Measurements from ENCODE around the gene OR9Q1. TPM values are rescaled to one million over a fixed set of nuclear protein-coding genes. Genes with fewer than 3 reads are reported as not detected.

Gene OR9Q1
- total RNA-seq, 4 donors from 2014 or later: not detected

DNA sequence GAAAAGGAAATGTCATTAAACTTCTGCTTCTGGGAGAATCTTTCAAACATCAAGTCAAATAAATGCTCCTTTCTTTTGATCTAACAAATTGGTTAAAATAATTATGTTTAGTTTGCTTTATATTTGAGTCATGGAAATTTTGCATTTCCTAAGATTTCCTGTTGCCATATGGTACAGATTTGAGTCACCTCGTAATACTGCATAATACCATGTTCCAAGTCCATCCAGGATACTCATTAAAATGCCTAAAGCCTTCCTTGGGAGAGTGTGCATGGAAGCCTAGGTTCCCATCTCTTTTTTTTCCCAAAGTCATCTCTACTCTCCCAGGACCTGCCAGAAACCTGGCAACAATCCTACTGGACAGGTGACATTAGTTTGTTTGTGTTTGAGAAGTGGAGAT, 97.4 kb downstream of the OR9Q1 start:
- no peaks in the 10 kb centered on the region for H3K27me3 ChIP-seq
- no peak overlapping the region for H3K27ac ChIP-seq
- ATAC-seq (no peak), DNase-seq (no peak)
- no peaks in the 10 kb centered on the region for H3K4me1 ChIP-seq
- no peak for TF ChIP-seq POLR2A (IDR thresholded peaks at IDR 0.05)
- TF ChIP-seq, protein P1, sequence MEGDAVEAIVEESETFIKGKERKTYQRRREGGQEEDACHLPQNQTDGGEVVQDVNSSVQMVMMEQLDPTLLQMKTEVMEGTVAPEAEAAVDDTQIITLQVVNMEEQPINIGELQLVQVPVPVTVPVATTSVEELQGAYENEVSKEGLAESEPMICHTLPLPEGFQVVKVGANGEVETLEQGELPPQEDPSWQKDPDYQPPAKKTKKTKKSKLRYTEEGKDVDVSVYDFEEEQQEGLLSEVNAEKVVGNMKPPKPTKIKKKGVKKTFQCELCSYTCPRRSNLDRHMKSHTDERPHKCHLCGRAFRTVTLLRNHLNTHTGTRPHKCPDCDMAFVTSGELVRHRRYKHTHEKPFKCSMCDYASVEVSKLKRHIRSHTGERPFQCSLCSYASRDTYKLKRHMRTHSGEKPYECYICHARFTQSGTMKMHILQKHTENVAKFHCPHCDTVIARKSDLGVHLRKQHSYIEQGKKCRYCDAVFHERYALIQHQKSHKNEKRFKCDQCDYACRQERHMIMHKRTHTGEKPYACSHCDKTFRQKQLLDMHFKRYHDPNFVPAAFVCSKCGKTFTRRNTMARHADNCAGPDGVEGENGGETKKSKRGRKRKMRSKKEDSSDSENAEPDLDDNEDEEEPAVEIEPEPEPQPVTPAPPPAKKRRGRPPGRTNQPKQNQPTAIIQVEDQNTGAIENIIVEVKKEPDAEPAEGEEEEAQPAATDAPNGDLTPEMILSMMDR (IDR thresholded peaks at IDR 0.05 in 4 of 5, conservative IDR thresholded peaks at IDR 0.05 in 1 of 5): no peak
- in situ Hi-C loops (cut with MboI; ENCODE audit: low sequenced_read_pairs in 4 of 4): no loop called here
- intact Hi-C loops (cut with DNase I; ENCODE audit: low total_unique reads): no loop called here
- H3K36me3 ChIP-seq: no peaks in the 10 kb centered on the region
- no peaks in the 10 kb centered on the region for H3K9me3 ChIP-seq
- no peak overlapping the region for H3K4me3 ChIP-seq

DNA sequence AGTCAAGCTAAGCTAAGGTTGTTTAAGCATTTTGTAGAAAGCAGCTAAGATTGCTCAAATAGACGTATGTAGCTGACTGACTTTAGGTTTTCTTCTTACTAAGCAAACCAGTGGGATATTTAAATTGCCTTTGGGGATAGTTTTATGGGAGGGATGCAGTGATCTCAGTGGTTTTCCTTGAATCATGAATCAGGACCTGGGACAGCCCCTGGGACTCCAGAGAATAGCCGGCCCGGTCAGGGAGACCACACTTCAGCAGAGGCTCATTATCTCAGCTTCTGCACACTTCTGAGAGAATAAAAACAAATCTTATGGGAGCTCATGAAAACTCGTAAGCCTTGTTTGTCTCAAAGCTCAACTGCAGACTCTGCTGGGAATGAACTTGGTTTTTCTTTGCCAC, 101.8 kb downstream of the OR9Q1 start, which contains the start of gene OR9I1:
TSS of gene OR9I1 (minus strand) at position 62 of the 400 bp plus-strand sequence. CDS start 6,086 bp downstream, outside the sequence.
- Histone ChIP-seq H3K4me1 (no peaks in the 10 kb centered on the region), H3K27ac (no peak within 1 kb of the TSS), H3K4me3 (no peak within 1 kb of the TSS), H3K27me3 (no peaks in the 10 kb centered on the region), H3K9me3 (no peaks in the 10 kb centered on the region), H3K36me3 (no peaks in the 10 kb centered on the region)
- ATAC-seq: no peak
- intact Hi-C loops (cut with DNase I; ENCODE audit: low total_unique reads): no loop called here
- TF ChIP-seq POLR2A (IDR thresholded peaks at IDR 0.05): no peak
- TF ChIP-seq, protein P1 (IDR thresholded peaks at IDR 0.05 in 4 of 5, conservative IDR thresholded peaks at IDR 0.05 in 1 of 5): no peak
- no peak for DNase-seq
- in situ Hi-C loops (cut with MboI; ENCODE audit: low sequenced_read_pairs in 4 of 4): no loop called here

DNA sequence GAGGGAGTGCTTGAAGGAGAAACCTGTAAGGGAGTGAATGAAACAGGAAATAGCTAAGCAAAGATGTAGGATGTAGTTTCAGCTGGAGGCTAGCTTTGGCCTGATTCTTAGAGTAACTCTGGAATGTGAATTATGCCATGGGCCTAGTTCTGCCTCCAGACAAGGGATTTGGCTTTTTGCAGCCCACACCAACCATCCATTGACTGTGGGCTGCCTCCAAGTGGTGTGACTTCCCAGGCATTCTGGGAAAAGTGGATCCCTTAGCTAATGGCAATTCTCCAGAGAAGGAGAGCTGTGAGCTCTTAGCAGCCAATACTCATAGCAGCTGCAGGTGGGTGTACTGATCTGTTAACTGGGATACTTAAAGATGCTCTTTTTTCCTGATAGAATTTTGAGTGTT, 103.7 kb downstream of the OR9Q1 start:
- Histone ChIP-seq H3K27ac (no peak overlapping the region), H3K9me3 (no peaks in the 10 kb centered on the region), H3K27me3 (no peaks in the 10 kb centered on the region), H3K4me3 (no peak overlapping the region), H3K4me1 (no peaks in the 10 kb centered on the region), H3K36me3 (no peaks in the 10 kb centered on the region)
- in situ Hi-C loops (cut with MboI; ENCODE audit: low sequenced_read_pairs in 4 of 4) (no loop called here), intact Hi-C loops (cut with DNase I; ENCODE audit: low total_unique reads) (no loop called here)
- no peak for ATAC-seq
- no peak for TF ChIP-seq POLR2A (IDR thresholded peaks at IDR 0.05)
- TF ChIP-seq, protein P1 (IDR thresholded peaks at IDR 0.05 in 4 of 5, conservative IDR thresholded peaks at IDR 0.05 in 1 of 5): no peak
- no peak for DNase-seq

DNA sequence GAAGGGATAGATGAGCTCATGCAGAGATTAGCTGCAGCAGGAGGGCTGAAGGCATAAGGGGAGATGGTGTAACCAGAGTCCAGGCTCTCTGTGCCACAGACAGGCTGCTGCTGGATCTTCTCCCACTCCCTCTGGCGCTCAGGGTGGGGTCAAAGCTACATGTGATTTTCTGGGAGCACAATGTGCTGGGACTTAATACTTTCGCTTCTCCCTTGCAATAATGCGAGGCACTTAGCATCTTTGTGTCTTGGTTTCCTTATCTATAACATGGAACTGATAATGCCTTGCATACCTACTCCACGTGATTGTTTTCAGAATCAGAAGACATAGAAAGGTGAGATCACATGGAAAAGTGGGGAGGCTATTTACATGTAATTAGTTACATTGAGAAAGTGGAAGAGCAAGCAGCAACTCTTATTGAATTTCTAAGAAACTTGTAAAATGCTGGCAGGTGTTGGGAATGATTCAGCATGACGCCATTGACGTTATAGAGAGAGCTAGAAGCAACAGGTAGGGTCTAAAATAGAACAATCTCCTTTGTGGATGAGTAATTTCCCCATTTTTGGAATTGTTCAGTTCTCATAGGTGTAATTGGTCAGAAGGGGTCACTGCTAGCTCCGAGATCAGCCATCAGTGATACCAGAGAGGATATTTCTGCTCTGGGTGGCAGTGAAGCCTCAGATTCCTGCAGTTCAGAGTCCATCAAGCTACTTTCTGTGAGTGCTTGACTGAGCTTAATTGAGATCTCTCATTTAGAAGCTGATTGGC, 109.8 kb downstream of the OR9Q1 start:
- Histone ChIP-seq H3K4me3 (no peak overlapping the region), H3K27ac (no peak overlapping the region), H3K4me1 (no peaks in the 10 kb centered on the region), H3K9me3 (no peaks in the 10 kb centered on the region), H3K36me3 (no peaks in the 10 kb centered on the region), H3K27me3 (no peaks in the 10 kb centered on the region)
- TF ChIP-seq, protein P1 (IDR thresholded peaks at IDR 0.05 in 4 of 5, conservative IDR thresholded peaks at IDR 0.05 in 1 of 5): no peak
- TF ChIP-seq POLR2A (IDR thresholded peaks at IDR 0.05): no peak
- DNase-seq: no peak
- in situ Hi-C loops (cut with MboI; ENCODE audit: low sequenced_read_pairs in 4 of 4): no loop called here
- no peak for ATAC-seq
- intact Hi-C loops (cut with DNase I; ENCODE audit: low total_unique reads): no loop called here

Data from gastrocnemius medialis (tissue), 4 donors.